ENCODE measurements around the gene BAZ2B.

DNA sequence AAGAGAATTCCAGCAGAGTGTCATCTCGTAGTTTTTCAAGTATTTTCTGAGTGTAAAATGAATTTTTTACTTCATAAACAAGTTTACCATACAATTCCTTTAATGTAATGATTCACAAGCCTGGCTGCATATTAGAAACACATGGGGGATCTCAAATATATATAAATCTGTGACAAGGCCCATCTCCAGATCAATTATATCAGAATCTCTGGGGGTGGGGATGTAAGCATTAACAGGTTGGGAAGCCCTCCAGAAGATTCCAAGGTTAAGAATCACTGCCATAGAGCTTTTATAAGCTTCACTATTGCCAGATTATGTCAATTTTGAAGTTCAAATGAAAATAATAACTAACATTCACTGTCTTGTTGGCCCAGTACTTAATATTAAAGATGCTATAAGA is 111.2 kb downstream of the BAZ2B start:
- TF ChIP-seq RFX5 (IDR thresholded peaks at IDR 0.05), result no peak
- TF ChIP-seq, protein P1, sequence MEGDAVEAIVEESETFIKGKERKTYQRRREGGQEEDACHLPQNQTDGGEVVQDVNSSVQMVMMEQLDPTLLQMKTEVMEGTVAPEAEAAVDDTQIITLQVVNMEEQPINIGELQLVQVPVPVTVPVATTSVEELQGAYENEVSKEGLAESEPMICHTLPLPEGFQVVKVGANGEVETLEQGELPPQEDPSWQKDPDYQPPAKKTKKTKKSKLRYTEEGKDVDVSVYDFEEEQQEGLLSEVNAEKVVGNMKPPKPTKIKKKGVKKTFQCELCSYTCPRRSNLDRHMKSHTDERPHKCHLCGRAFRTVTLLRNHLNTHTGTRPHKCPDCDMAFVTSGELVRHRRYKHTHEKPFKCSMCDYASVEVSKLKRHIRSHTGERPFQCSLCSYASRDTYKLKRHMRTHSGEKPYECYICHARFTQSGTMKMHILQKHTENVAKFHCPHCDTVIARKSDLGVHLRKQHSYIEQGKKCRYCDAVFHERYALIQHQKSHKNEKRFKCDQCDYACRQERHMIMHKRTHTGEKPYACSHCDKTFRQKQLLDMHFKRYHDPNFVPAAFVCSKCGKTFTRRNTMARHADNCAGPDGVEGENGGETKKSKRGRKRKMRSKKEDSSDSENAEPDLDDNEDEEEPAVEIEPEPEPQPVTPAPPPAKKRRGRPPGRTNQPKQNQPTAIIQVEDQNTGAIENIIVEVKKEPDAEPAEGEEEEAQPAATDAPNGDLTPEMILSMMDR (IDR thresholded peaks at IDR 0.05), result no peak
- TF ChIP-seq, protein P2, sequence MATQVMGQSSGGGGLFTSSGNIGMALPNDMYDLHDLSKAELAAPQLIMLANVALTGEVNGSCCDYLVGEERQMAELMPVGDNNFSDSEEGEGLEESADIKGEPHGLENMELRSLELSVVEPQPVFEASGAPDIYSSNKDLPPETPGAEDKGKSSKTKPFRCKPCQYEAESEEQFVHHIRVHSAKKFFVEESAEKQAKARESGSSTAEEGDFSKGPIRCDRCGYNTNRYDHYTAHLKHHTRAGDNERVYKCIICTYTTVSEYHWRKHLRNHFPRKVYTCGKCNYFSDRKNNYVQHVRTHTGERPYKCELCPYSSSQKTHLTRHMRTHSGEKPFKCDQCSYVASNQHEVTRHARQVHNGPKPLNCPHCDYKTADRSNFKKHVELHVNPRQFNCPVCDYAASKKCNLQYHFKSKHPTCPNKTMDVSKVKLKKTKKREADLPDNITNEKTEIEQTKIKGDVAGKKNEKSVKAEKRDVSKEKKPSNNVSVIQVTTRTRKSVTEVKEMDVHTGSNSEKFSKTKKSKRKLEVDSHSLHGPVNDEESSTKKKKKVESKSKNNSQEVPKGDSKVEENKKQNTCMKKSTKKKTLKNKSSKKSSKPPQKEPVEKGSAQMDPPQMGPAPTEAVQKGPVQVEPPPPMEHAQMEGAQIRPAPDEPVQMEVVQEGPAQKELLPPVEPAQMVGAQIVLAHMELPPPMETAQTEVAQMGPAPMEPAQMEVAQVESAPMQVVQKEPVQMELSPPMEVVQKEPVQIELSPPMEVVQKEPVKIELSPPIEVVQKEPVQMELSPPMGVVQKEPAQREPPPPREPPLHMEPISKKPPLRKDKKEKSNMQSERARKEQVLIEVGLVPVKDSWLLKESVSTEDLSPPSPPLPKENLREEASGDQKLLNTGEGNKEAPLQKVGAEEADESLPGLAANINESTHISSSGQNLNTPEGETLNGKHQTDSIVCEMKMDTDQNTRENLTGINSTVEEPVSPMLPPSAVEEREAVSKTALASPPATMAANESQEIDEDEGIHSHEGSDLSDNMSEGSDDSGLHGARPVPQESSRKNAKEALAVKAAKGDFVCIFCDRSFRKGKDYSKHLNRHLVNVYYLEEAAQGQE (IDR thresholded peaks at IDR 0.05), result no peak
- TF ChIP-seq POLR2A (IDR thresholded peaks at IDR 0.05; ENCODE audit: low read length), result no peak

Measured in A549 (cell line).